H9 (cell line): ENCODE data around the gene CREB1. TPM values are rescaled to one million over a fixed set of nuclear protein-coding genes. Genes with fewer than 3 reads are reported as not detected.

ENCODE experiments used
- DNase-seq: peaks from one replicate; pipeline ENCODE4 v3.0.0-alpha.2; 2017
- H2AFZ ChIP-seq: one replicate; pipeline ENCODE4 v1.6.1; 2013; ENCODE audit warnings: mild to moderate bottlenecking, low read length, control low read depth, moderate library complexity
- H2AK5ac ChIP-seq: 2 replicates; pipeline ENCODE4 v1.6.1; 2013; ENCODE audit warnings: low read length, control low read depth, mixed read lengths; ENCODE audit not compliant: insufficient read length
- H2BK120ac ChIP-seq: one replicate; pipeline ENCODE4 v1.6.1; 2013; ENCODE audit warnings: low read depth, mild to moderate bottlenecking, low read length, control low read depth, inconsistent platforms; ENCODE audit not compliant: poor library complexity, severe bottlenecking
- H2BK12ac ChIP-seq: 2 replicates; pipeline ENCODE4 v1.6.1; 2013; ENCODE audit warnings: low read length, control low read depth, mixed read lengths, low read depth; ENCODE audit not compliant: insufficient read length
- H2BK15ac ChIP-seq: 2 replicates; pipeline ENCODE4 v1.6.1; 2013; ENCODE audit warnings: low read depth, low read length, control low read depth
- H2BK20ac ChIP-seq: one replicate; pipeline ENCODE4 v1.6.1; 2013; ENCODE audit warnings: low read depth, mild to moderate bottlenecking, low read length, control low read depth, inconsistent platforms; ENCODE audit not compliant: poor library complexity, severe bottlenecking
- H2BK5ac ChIP-seq: 2 replicates; pipeline ENCODE4 v1.6.1; 2013; ENCODE audit warnings: low read length, control low read depth, mixed read lengths; ENCODE audit not compliant: insufficient read length
- H3K14ac ChIP-seq: 2 replicates; pipeline ENCODE4 v1.6.1; 2013; ENCODE audit warnings: low read length, control low read depth; ENCODE audit not compliant: insufficient read depth
- H3K18ac ChIP-seq: 2 replicates; pipeline ENCODE4 v1.6.1; 2013; ENCODE audit warnings: low read depth, mild to moderate bottlenecking, mixed read lengths, low read length, control low read depth; ENCODE audit not compliant: insufficient read length
- H3K23ac ChIP-seq: 2 replicates; pipeline ENCODE4 v1.6.1; 2013; ENCODE audit warnings: low read length, control low read depth, mixed read lengths, low read depth; ENCODE audit not compliant: insufficient read length
- H3K23me2 ChIP-seq: 2 replicates; pipeline ENCODE4 v1.6.1; 2013; ENCODE audit warnings: low read depth, mild to moderate bottlenecking, mixed read lengths, low read length, control low read depth; ENCODE audit not compliant: insufficient read length, poor library complexity, severe bottlenecking
- H3K27ac ChIP-seq: 2 replicates; pipeline ENCODE4 v1.5.1; 2013; ENCODE audit warnings: low read length, control low read depth, mixed read lengths, low read depth; ENCODE audit not compliant: insufficient read length
- H3K27me3 ChIP-seq: 2 replicates; pipeline ENCODE4 v1.6.1; 2013; ENCODE audit warnings: low read length, control low read depth, inconsistent platforms; ENCODE audit not compliant: insufficient read depth
- H3K4ac ChIP-seq: 2 replicates; pipeline ENCODE4 v1.6.1; 2013; ENCODE audit warnings: low read depth, mild to moderate bottlenecking, control low read depth, inconsistent platforms, low read length, moderate library complexity
- H3K4me1 ChIP-seq: 2 replicates; pipeline ENCODE4 v1.6.1; 2013; ENCODE audit warnings: low read length, control low read depth, inconsistent platforms; ENCODE audit not compliant: insufficient read depth
- H3K4me2 ChIP-seq: 2 replicates; pipeline ENCODE4 v1.6.1; 2013; ENCODE audit warnings: low read length, control low read depth, mixed read lengths; ENCODE audit not compliant: insufficient read length, insufficient read depth
- H3K56ac ChIP-seq: 2 replicates; pipeline ENCODE4 v1.6.1; 2013; ENCODE audit warnings: low read depth, mild to moderate bottlenecking, mixed read lengths, low read length, control low read depth; ENCODE audit not compliant: insufficient read length
- H3K79me1 ChIP-seq: 2 replicates; pipeline ENCODE4 v1.6.1; 2013; ENCODE audit warnings: low read depth, mild to moderate bottlenecking, moderate library complexity, low read length, control low read depth, inconsistent platforms; ENCODE audit not compliant: insufficient read depth, poor library complexity, severe bottlenecking
- H3K79me2 ChIP-seq: 2 replicates; pipeline ENCODE4 v1.6.1; 2013; ENCODE audit warnings: low read length, control low read depth, inconsistent platforms; ENCODE audit not compliant: insufficient read depth
- H3K9ac ChIP-seq: 2 replicates; pipeline ENCODE4 v1.6.1; 2013; ENCODE audit warnings: low read length, control low read depth, mixed read lengths; ENCODE audit not compliant: insufficient read length; ENCODE audit errors: extremely low read depth
- H3K9me3 ChIP-seq: one replicate; pipeline ENCODE4 v1.6.1; 2013; ENCODE audit warnings: low read depth, low read length, inconsistent platforms; ENCODE audit not compliant: control insufficient read depth
- H3T11ph ChIP-seq: one replicate; pipeline ENCODE4 v1.6.1; 2013; ENCODE audit warnings: mild to moderate bottlenecking, low read length, control low read depth, inconsistent platforms
- H4K20me1 ChIP-seq: one replicate; pipeline ENCODE4 v1.6.1; 2013; ENCODE audit not compliant: control insufficient read depth, insufficient read length, insufficient read depth
- H4K5ac ChIP-seq: 2 replicates; pipeline ENCODE4 v1.6.1; 2013; ENCODE audit warnings: low read depth, mild to moderate bottlenecking, mixed read lengths, low read length, control low read depth; ENCODE audit not compliant: insufficient read length
- H4K8ac ChIP-seq: replicated peaks from 2 replicates; pipeline ENCODE4 v1.6.1; 2013; ENCODE audit warnings: low read length, control low read depth, mixed read lengths, low read depth; ENCODE audit not compliant: insufficient read length
- H4K91ac ChIP-seq: 2 replicates; pipeline ENCODE4 v1.6.1; 2013; ENCODE audit warnings: low read depth, mild to moderate bottlenecking, moderate library complexity, mixed read lengths, low read length, control low read depth; ENCODE audit not compliant: insufficient read length
- H3K27ac Mint-ChIP-seq, 3 experiments: 2 replicates in 2 of 3; 3 replicates in 1 of 3; pipeline ENCODE4 v1.8.0; 2020 to 2021; ENCODE audit warnings: mixed read lengths in 3 of 3, mild to moderate bottlenecking in 1 of 3, moderate library complexity in 1 of 3
- H3K27me3 Mint-ChIP-seq: 2 replicates; pipeline ENCODE4 v1.8.0; 2021; ENCODE audit warnings: low read depth, mild to moderate bottlenecking, moderate library complexity, mixed read lengths
- H3K36me3 Mint-ChIP-seq, 3 experiments: 2 replicates in 2 of 3; 3 replicates in 1 of 3; pipeline ENCODE4 v1.8.0; 2020 to 2021; ENCODE audit warnings: low read depth in 3 of 3, mixed read lengths in 3 of 3; ENCODE audit not compliant: insufficient read depth in 1 of 3
- H3K4me1 Mint-ChIP-seq, 2 experiments: 2 replicates each; pipeline ENCODE4 v1.8.0; 2020; ENCODE audit warnings: mixed read lengths in 2 of 2
- H3K4me3 Mint-ChIP-seq, 2 experiments: 2 replicates in 1 of 2; 3 replicates in 1 of 2; pipeline ENCODE4 v1.8.0; 2020 to 2021; ENCODE audit warnings: mild to moderate bottlenecking in 2 of 2, mixed read lengths in 2 of 2, moderate library complexity in 1 of 2
- H3K9me3 Mint-ChIP-seq, 2 experiments: 2 replicates in 1 of 2; 3 replicates in 1 of 2; pipeline ENCODE4 v1.8.0; 2020; ENCODE audit warnings: mild to moderate bottlenecking in 2 of 2, mixed read lengths in 2 of 2, moderate library complexity in 1 of 2
- total RNA-seq: library from RNA; stranded (reverse); gene quantifications from 2 replicates; pipeline ENCODE4 v1.2.1, GENCODE V29; 2021
- TF ChIP-seq, protein P1 (sequence below): fragments of 200-600 bp; sonication (generic); conservative IDR thresholded peaks from 3 replicates; pipeline ENCODE4 v1.8.0; 2021; ENCODE audit warnings: antibody characterized with exemption, mild to moderate bottlenecking

The CREB1 gene
- total RNA-seq, 1 experiment from 2014 or later = 103 TPM

DNA sequence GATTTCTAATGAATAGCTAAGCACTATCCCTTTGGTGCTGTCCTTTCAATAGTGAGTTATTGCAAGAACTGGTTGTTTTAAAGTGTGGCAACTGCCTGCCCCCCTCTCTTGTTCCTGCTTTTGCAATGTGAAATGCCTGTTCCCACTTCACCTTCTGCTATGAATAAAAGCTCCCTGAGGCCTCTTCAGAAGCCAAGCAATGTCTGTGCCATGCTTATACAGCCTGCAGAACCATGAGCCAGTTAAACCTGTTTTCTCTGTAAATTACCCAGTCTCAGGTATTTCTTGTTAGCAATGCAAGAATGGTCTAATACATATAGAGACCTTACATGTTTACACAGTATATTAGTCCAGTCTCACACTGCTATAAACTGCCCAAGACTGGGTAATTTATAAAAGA is 110.4 kb downstream of the CREB1 start:
- Mint-ChIP-seq H3K27ac (no peak overlapping the region), H3K36me3 (peaks cover 0 to 10% (median 0%) of the 10 kb centered on the region in 3 experiments; a peak in 1 of 7 replicates), H3K4me3 (no peak overlapping the region), H3K9me3 (peaks cover 13 to 17% of the 10 kb centered on the region in 2 experiments; a peak in 4 of 5 replicates), H3K4me1 (peaks cover 0 to 6% of the 10 kb centered on the region in 2 experiments; a peak in 1 of 4 replicates), H3K27me3 (no peaks in the 10 kb centered on the region)
- H3K9ac ChIP-seq = no peak overlapping the region
- H3K23ac ChIP-seq = no peak overlapping the region
- no peak overlapping the region for H2AK5ac ChIP-seq
- no peak overlapping the region for H2AFZ ChIP-seq
- DNase-seq = no peak
- no peak overlapping the region for H3K27ac ChIP-seq
- TF ChIP-seq, protein P1, sequence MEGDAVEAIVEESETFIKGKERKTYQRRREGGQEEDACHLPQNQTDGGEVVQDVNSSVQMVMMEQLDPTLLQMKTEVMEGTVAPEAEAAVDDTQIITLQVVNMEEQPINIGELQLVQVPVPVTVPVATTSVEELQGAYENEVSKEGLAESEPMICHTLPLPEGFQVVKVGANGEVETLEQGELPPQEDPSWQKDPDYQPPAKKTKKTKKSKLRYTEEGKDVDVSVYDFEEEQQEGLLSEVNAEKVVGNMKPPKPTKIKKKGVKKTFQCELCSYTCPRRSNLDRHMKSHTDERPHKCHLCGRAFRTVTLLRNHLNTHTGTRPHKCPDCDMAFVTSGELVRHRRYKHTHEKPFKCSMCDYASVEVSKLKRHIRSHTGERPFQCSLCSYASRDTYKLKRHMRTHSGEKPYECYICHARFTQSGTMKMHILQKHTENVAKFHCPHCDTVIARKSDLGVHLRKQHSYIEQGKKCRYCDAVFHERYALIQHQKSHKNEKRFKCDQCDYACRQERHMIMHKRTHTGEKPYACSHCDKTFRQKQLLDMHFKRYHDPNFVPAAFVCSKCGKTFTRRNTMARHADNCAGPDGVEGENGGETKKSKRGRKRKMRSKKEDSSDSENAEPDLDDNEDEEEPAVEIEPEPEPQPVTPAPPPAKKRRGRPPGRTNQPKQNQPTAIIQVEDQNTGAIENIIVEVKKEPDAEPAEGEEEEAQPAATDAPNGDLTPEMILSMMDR = no peak
- H3K27me3 ChIP-seq = no peaks in the 10 kb centered on the region
- no peak overlapping the region for H4K5ac ChIP-seq
- no peaks in the 10 kb centered on the region for H3K9me3 ChIP-seq
- no peak overlapping the region for H2BK15ac ChIP-seq
- no peaks in the 10 kb centered on the region for H3K23me2 ChIP-seq
- H3K14ac ChIP-seq = no peak overlapping the region
- H2BK120ac ChIP-seq = no peak overlapping the region
- no peak overlapping the region for H3K4ac ChIP-seq
- no peak overlapping the region for H3K18ac ChIP-seq
- H2BK5ac ChIP-seq = no peak overlapping the region
- no peak overlapping the region for H3K56ac ChIP-seq
- H3K4me1 ChIP-seq = no peaks in the 10 kb centered on the region
- H3K4me2 ChIP-seq = no peak overlapping the region
- no peak overlapping the region for H2BK12ac ChIP-seq
- no peaks in the 10 kb centered on the region for H4K20me1 ChIP-seq
- H4K91ac ChIP-seq = no peak overlapping the region
- no peaks in the 10 kb centered on the region for H3K79me1 ChIP-seq
- no peaks in the 10 kb centered on the region for H3K79me2 ChIP-seq
- H4K8ac ChIP-seq = no peak overlapping the region
- H3T11ph ChIP-seq = no peak overlapping the region
- no peak overlapping the region for H2BK20ac ChIP-seq
